ENCODE results near the gene ADARB2.
"Not testable (repeated sequence)": the region's sequence is repeated elsewhere in the genome, so short reads cannot be mapped to it uniquely, and the experiment has no call there.

Gene ADARB2

GRCh38 chr10:1354809-1355710, 382.3 kb downstream of the ADARB2 start:
- DNase-seq (ENCODE audit: low read depth): no peak

DNA sequence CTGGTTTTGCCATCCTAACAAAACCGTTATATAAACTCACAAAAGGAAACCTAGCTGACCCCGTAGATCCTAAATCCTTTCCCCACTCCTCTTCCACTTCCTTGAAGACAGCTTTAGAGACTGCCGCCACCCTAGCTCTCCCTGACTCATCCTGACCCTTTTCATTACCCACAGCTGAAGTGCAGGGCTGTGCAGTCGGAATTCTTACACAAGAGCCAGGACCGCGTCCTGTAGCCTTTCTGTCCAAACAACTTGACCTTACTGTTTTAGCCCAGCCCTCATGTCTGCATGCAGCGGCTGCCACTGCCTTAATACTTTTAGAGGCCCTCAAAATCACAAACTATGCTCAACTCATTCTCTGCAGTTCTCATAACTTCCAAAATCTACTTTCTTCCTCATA, 385.0 kb downstream of the ADARB2 start:
- DNase-seq (ENCODE audit: low read depth): not testable (repeated sequence)

- DNase-seq (ENCODE audit: low read depth): no peak
Observed at GRCh38 chr10:1348773-1349050, 388.6 kb downstream of the ADARB2 start.

DNA sequence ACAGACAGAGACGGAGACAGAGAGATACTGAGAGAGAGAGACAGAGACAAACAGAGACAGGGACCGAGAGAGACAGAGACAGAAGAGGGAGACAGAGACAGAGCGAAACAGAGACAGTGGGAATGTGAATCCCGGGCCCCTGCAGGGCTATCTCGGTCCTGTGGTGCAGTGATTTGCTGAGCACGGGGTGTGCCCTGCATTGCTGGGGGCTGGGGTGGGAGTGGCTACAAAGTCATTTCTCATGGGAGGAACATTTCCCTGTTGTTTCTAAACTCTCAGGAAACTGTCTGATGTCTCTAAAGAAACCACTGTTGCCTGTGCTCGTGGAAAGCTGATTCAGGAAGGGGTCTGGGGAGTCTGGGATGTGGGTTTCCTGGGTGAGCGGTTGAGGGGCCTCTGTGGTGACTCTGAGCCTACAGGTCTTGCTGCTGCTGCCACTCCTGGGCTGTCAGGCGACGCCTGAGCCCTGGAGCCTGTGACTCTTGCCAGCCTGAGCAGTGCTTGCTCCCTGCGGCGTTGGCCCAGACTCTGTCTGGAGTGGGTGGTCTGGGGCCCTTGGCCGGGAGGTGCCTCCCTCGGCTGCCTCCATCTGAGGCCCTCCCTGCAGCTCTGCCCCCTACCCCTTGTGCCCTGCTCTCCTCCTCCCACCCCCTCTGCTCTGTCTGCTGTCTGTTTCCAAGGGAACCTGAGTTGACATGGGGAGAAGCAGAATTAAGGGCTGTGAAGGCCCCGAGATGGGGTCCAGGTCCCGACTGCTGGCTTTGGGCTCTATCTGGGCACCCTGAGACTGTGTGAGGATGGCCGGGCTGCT, 389.2 kb downstream of the ADARB2 start:
- no peak for DNase-seq (ENCODE audit: low read depth)

DNA sequence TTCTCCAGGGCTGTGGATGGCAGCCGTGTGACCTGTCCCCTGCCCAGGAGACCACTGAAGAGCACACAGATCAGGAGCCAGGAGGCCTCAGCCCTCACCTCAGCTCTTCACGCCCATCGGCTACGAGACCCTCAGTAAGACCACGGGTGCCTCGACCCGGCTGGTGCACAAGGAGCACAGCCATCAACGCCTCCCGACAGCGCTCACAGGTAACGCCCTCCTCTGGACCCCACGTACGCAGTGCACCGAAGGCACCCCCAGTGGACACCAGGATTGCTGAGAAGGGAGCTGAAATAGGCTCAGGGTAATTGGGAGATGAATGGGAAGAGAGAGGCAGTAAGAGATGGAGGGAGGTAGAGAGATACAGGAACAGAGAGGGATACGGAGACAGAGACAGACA, 389.8 kb downstream of the ADARB2 start:
- no peak for DNase-seq (ENCODE audit: low read depth)

DNA sequence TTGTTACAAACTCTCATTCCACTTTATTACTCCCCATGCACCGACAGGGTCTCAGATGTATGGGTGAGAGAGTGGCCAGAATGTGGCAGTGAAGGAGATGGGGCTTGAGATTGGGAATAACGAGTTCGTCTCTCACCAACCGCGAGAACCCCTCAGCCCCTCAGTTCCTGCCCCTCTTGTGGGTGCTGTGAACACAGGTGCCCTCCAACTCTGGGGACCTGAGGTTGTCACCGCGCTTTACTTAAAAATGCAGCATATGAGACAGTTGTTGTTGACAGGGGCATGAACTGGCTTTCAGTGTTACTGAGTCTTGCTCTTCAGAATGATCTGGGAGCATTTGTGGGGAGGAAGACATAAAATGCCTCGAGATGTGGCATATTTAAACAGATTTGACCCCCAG, 391.1 kb downstream of the ADARB2 start:
- no peak for DNase-seq (ENCODE audit: low read depth)

- DNase-seq (ENCODE audit: low read depth): no peak
Observed at GRCh38 chr10:1345368-1345767, 392.0 kb downstream of the ADARB2 start.

- no peak for DNase-seq (ENCODE audit: low read depth)
Observed at GRCh38 chr10:1344846-1345245, 392.5 kb downstream of the ADARB2 start.

GRCh38 chr10:1344408-1344807, 392.9 kb downstream of the ADARB2 start:
- DNase-seq (ENCODE audit: low read depth): no peak

GRCh38 chr10:1343176-1343575, 394.1 kb downstream of the ADARB2 start:
- no peak for DNase-seq (ENCODE audit: low read depth)

GRCh38 chr10:1341052-1341451, 396.3 kb downstream of the ADARB2 start:
- not testable (repeated sequence) for DNase-seq (ENCODE audit: low read depth)

DNA sequence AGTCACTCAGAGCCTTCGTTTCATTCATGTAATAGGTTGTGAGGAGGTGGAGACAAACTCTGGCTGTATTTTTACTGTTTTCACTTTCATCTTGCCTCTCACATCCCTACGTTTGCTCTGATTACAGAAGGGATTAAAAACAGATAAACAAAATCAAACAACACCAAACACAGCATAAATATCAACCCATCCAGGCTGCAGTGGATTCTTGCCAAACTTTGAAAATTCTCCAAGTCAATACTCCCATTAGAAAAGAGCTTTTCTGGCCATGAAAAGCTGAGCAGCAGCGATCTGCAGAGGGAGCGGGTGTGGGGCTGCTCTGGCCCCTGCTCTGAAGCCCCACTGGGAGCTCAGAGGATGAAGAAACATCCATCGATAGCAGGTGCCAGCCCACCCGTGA, 397.9 kb downstream of the ADARB2 start:
- DNase-seq (ENCODE audit: low read depth): no peak

GRCh38 chr10:1335642-1336041, 401.7 kb downstream of the ADARB2 start:
- no peak for DNase-seq (ENCODE audit: low read depth)

GRCh38 chr10:1333981-1334380, 403.3 kb downstream of the ADARB2 start:
- no peak for DNase-seq (ENCODE audit: low read depth)

GRCh38 chr10:1331560-1331959, 405.8 kb downstream of the ADARB2 start:
- no peak for DNase-seq (ENCODE audit: low read depth)

DNA sequence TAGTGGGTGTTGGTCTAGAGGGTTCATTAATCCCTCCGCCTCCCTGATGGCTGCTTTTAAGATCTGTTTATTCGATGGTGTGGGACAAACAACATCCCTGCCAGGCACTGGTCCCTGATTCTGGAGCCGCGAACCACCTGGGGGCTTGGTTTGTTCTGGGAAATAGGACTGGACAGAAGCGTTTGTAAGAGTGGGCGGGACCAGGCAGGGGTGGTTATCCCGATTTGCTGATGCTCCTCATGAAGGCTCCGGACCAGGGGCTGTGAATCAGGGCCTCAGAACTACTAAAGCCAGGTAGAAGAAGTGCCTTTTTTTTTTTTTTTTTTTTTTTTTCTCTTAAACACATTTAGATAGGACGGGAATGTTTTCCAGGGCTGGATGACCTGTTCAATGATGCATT, 407.7 kb downstream of the ADARB2 start:
- no peak for DNase-seq (ENCODE audit: low read depth)

DNA sequence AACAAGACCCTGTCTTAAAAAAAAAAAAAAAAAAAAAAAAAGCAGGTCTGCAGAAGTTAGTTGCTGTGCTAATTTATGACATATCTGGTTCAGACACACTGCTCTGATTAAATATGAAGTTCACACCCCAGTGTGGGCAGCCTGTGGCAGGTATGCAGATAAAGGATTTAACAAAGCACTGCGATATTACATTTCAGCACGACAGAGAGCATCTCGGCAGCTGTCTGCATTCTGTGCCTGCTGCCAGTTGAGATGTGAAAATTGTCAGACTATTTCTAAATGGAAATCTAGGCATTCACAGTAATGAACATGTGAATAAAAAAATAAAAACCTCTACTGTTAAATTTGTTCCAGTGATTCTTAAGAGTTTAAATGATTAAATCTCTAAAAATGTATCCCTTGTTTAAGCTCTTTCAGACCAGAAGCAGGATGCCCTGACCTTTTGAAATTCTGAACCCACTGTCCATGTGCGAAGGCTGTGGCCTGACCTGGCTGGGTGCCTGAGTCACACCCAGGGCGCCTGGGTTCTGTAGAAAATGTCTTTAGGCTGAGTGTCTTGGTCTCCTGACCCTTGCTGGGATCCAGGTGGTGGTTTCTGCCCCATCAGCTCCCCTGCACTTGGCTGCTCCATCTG, 408.2 kb downstream of the ADARB2 start:
- no peak for DNase-seq (ENCODE audit: low read depth)

- no peak for DNase-seq (ENCODE audit: low read depth)
Observed at GRCh38 chr10:1328161-1328823, 409.0 kb downstream of the ADARB2 start.

GRCh38 chr10:1327759-1328158, 409.6 kb downstream of the ADARB2 start:
- no peak for DNase-seq (ENCODE audit: low read depth)

- DNase-seq (ENCODE audit: low read depth): not testable (repeated sequence)
Observed at GRCh38 chr10:1326514-1326913, 410.8 kb downstream of the ADARB2 start.

GRCh38 chr10:1324903-1325302, 412.4 kb downstream of the ADARB2 start:
- no peak for DNase-seq (ENCODE audit: low read depth)

DNA sequence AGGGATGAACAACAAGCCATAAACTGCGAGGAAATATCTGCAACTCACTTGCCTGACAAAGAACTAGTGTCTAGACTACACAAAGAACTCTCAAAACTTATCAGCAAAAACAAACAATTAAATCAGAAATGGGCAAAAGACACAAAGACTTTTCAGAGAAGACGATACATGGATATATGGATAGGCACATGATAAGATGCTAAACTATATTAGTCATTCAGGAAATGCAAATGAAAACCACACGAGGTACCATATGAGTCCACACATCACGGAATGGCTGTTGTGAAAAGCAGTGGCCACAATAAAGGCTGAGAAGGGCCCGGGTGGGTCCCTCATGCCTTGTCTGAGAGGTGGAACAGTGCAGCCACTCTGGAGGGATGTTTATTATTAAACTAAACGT, 413.4 kb downstream of the ADARB2 start:
- no peak for DNase-seq (ENCODE audit: low read depth)

All from T follicular helper cell (primary cell).